ENCODE data around the gene WAPL.

DNA sequence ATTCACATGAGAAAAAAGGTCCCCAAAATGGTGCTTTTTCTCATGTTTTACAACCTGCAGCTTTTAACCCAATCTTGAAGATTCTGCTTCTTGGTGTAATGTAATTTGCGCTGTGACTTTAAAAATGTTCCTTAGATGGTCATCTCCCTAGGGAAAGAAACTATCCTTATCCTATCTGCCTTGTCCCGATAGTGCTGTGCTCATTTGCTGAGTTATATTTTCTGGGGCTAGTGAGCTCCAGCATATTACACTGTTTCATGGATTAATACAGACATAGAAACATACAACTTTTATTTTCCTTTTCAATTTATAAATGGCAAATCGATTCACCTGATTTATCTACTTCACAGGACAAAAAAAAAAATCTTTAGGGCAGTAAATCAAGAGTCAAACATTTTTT is 2.8 kb downstream of the WAPL start:
- TF ChIP-seq POLR2A (IDR thresholded peaks at IDR 0.05; ENCODE audit: low read depth, low read length) (no peak), TAF1 (IDR thresholded peaks at IDR 0.05; ENCODE audit: borderline replicate concordance, low read depth, low read length) (no peak), POLR2AphosphoS5 (IDR thresholded peaks at IDR 0.05; ENCODE audit: low read depth, low read length) (no peak)

All from GM12892 (cell line).